ENCODE data around the gene PARD3B.
A peak's percentile ranks its signal among the peaks of the same experiment; 100 is the strongest.

The PARD3B gene

GRCh38 chr2:205369813-205370212, 824.5 kb downstream of the PARD3B start:
- FAIRE-seq, result no peak

- FAIRE-seq, result no peak
Observed at GRCh38 chr2:205370726-205371125, 825.5 kb downstream of the PARD3B start.

- no peak for FAIRE-seq
Observed at GRCh38 chr2:205372141-205372540, 826.9 kb downstream of the PARD3B start.

DNA sequence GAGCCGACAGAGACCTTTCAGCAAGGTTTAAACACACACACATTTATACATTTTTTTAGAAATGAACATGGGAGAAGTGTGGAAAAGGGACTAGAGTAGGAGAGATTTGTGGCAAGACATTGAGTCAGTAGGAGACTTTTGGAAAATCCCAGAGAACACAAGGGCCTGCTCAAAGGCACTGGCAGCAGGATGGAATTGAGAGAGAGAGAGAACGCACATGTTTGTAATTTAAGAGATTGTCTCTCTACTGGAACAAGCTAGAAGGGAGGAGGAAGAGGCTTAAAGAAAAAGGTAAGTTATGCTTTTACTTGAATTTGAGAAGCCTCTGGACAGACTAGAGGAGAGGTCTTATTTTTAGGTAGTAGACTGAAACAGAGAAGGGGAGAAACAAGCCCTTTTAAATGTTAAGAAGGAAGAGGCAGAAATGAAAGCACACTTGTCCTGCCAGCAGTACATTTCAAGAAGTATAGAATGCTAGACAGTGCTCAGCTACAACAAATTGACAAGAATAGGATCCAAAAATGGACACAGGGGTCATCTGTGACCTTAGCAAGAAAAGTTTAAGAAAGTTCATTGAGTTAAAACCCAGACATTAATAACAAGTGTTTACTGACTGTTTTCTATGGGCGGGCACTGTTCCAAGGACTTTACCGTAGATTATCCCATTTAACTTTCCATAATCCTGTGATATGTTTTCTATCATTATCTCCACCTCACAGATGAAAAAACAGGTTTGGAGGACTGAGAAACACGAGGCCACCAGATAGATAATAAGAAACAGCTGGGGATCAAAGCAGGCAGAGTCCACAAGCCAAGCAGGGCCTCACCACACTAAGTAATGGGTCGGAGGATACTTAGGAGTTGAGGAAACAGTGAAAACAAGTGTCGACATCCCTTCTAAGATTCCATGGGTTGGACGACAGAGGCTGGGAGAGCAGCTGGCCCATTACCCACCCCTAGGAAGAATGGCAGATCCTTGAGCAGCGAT, 830.5 kb downstream of the PARD3B start:
- FAIRE-seq, result no peak

DNA sequence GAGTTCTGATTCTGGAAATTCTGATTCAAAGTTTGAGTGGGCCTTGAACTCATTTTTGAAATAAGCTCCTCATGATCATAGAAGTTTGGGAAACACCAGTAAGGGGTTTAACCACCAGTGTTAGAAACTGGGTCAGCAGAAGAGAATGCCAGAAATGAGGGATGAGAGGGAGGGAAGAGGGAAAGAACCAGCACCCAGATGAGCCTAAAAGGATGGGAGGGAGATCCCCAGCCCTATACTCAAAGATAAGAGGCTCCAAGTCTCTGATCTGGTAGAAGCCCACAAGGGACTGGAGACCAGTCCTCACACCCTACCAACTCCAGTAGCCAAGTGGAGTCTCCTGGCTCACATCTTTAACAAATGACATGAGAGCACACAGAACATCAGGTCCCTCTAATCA, 832.0 kb downstream of the PARD3B start:
- no peak for FAIRE-seq

- FAIRE-seq, result no peak
Observed at GRCh38 chr2:205383601-205384000, 838.3 kb downstream of the PARD3B start.

DNA sequence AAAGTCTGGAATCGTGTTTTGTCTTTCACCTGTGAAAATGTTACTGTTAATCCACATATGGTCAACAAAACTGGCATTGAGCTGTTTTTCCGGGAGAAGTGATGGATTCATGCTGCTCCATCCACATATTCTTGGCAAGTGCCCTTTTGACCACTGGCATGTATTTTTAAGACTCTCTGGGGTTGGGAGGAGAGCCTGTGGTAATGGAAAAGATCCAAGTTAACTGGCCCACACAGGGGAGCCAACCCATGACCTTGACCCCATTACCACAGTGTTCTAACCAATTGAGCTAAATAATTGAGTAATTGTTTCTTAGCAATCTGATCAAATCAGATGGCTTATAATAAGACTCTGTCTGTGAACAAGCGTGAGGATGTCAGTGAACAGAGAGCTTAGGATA, 840.8 kb downstream of the PARD3B start:
- no peak for FAIRE-seq

DNA sequence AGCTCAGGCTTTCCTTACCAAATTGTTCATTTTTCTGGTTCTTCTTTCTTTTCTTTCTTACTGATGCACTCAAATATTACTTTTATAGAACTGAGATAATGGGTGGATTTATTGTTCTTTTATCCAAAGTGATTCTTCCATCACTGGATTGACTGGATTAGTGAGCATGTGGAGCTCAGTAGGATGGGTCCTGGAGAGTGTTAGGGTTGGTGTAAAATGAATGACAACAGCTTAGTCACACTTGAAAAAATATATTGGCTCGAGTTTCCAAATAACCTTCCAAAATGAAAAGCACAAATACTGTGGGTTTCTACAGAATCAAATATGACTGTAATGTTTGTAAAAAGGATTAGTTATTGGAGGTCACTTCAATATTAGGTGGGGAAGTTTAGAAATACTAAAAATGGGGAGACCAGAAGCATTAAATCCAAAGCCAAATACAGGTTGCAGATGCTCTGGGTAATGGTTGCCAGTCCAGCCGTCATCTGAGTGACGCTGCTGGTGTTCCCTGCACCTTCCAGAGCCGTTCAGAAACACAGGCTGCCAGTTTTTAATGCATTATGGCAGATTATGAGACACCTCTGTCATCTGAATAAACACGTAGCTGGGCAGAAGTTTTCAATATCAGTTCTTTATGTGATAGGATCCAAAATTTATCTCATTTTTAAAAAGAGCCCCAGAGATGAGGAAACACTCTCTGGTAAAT, 842.2 kb downstream of the PARD3B start:
- no peak for FAIRE-seq

DNA sequence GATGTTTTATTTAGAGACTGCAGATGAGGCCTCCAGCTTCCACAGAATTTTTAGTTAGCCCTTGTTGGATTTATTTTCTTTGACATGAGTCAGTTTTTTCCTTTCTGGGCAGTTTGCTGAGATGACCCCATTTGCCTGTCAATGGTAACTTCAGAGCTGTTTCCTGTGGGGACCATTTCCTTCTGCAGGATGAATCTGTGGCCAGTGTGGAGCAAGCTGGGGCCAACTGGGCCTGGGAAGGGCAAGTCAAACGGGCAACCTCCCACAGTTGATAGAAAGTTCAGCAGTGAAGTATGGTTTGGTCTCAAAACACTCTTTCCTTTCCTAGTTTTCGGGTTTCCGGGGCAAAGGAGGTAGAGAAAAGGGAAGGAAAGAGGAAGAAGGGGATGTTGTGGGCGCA, 845.6 kb downstream of the PARD3B start:
- FAIRE-seq, result no peak

DNA sequence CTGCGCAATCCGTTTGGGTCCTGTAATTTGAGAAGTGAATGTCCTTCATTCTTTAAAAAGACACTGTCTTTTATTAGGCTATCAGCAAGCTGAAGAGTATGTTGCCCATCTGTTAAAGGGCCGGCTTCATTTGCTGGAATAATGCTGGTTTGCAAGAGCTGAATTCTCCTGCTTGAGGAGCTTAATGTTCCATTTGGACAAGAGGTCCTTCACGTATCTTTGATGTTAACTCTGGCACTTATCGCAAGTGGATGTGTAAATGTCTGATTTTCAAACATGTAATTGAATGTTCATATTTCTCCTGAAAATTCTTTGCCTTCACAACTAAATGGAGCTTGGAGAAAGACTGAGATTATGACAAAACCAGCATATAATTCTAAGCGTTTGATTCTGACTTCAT, 856.2 kb downstream of the PARD3B start:
- FAIRE-seq, result no peak

DNA sequence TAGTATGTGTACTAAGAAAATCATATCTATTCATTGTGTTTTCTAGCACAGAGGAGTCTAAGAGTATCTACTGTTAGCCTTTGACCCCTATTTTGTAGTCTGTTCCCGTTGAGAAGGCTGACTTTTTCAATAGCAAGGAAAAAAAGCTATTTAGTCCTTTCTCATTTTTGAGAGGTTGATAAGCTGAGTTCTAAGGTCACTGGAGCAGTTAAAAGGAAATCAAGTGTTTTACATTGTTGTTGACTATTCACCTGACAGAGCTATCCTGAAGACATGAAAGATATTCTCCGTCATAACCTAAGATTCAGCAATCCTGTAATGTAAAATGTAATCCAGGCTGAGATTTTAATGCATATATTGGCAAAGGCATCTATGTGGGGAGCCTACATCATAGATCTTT, 856.7 kb downstream of the PARD3B start:
- FAIRE-seq, result no peak

DNA sequence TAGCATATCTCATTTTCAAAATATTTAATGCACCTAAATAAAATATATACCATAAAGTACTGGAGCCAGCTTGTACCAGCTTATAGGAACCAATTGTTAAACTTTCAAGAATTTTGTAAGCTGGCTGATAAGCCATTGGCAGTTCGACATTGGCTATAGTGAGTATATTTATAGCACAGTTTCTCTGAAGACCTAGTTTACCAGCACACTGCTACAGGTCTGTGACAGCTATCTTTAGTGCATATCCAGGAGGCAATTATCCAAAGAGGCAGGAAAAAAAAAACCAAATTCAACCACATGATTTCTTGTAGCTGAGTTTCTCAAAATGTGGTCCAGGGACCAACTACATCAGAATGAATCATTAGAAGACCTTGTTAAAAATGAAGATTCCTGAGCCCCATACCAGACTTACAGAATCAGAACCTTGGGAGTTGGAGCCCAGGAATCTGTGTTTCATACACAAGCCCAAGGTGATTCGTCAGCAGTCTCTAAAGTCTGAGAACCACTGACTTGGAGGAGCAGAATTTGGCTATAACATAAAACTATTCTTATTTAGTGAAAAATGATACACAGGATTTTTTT, 858.1 kb downstream of the PARD3B start:
- no peak for FAIRE-seq

DNA sequence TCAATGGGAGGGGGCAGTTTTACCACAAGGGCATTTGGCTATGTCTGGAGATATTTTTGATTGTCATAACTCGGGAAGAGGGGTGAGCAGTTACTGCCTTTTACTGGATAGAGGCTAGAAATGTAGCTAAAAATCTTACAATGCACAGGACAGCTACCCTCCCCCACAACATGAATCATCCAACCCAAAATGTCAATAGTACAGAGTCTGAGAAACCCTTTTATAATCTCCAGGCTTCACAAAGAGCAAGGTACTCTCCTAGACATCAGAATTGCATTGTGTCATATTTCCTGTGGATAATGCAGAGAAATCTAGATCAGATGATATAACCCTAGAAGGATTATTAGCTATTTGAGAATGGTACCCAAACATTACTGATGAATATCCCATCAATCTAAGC, 859.9 kb downstream of the PARD3B start:
- no peak for FAIRE-seq

DNA sequence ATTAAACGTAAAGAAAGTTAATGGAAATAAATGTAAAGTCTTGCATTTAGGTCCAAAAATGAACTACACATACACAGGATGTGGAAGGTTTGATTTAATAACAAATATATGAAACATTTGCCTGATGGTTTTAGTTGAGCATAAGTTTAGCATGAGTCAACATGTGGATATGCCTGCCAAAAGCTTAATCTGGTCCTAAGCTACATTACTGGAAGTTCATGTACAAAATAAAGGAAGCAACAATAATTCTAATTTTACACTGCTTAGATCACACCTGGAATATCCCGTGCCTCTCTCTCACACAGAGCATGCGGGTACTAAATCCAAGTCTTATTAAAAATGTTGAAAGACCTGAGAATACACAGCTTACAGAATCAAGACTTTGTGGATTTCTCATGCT, 860.5 kb downstream of the PARD3B start:
- no peak for FAIRE-seq

- peak; percentile 78 for FAIRE-seq
Observed at GRCh38 chr2:205407984-205408383, 862.7 kb downstream of the PARD3B start.

DNA sequence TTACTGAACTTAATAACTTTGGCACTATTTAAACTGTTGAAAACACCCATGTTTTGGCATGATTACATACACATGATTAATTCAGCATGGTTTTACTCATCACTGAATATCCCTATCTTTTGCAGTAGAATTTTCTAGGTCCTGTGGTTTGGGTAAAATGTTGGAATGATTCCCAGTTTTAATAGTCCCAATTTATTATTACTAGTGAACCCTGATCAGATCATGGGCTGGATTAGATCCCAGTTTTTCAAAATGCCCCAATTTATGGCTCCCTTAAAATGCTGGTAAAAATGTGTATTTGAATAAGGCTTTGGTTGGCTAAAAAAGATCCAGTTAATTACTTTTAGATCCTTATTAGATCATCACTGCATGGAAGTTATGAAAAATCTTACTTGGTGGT, 863.4 kb downstream of the PARD3B start:
- no peak for FAIRE-seq

DNA sequence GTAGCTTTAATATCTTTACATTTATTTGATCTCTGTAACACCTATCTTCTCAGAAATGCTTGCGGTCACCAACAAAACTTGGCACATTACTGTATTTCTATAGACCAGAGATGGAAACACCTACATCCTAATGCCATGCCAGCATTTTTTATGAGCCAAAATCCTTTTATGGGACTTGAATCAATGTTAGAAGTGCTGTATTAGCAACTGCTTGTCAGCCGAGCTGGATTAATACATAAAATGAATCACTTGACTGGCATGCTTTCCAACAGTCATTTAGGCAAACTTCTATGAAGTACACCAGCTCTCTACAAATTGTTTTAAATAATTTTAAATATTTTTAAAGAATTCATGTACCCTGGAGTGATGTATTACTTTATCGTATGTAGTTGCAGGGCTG, 864.1 kb downstream of the PARD3B start:
- FAIRE-seq, result no peak

GRCh38 chr2:205411558-205411957, 866.3 kb downstream of the PARD3B start:
- no peak for FAIRE-seq

DNA sequence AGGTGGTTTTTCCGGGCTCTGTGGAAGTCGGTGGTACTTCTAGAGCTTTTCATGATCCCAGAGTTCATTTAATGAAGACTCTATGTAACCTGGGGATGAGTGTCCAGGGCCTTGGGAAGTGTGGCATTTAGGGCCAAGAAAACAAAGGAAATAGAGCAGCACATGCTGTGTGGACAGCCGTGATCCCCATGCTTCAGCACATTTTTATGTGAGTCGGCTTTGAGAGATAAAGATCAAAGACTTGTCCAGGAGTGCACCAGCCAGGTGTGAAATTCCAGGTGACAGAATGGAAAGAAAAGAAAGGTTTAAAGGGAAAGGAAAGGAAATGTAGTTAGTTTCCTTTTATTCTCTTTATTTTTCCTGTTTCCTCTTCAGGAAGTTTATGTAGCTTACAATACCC, 879.1 kb downstream of the PARD3B start:
- FAIRE-seq, result no peak

DNA sequence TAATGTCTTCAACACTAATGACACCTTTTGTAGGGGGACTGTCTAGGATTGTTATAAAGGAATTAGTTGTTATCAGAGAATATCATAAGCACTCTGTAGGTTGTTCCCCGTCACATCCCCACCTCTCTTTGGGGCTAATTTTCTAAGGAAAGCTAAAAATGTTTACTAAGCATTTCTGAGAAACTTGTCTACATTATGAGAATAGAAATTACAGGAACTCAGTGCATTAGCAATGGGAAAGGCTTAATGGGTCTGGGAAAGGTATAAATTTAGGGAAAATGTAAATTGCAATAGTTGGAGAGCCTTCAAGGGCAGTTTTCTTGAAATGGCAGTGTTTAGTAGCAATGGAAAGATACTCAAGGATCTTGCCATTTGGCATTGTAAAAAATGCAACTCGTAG, 879.8 kb downstream of the PARD3B start:
- no peak for FAIRE-seq

GRCh38 chr2:205427112-205427511, 881.8 kb downstream of the PARD3B start:
- FAIRE-seq, result no peak

GRCh38 chr2:205428811-205429210, 883.5 kb downstream of the PARD3B start:
- no peak for FAIRE-seq

DNA sequence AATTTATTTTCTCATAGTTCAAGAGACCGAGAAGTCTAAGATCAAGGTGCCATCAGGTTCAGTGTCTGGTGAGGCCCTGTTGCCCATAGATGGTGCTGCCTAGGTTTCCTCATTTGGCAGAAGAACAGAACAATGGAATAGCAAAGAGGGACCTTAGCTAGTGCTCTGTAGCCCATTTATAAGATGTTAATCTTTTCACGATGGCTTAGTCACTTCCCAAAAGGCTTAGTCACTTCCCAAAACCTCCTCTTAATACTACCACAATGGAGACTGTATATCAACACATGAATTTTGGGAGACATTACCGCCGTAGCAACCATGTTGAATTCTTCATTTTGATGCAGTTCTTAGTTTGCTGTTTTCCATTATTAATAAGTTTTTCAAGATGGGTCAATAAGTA, 890.7 kb downstream of the PARD3B start:
- no peak for FAIRE-seq

- no peak for FAIRE-seq
Observed at GRCh38 chr2:205438241-205438640, 893.0 kb downstream of the PARD3B start.

Data from endometrium (tissue), 2 donors.